Hematopoietic multipotent progenitor cell treated with erythropoietin and hydrocortisone succinate and interleukin-3 and kit ligand, for 4 days (in vitro differentiated cells): ENCODE data around the gene VPS26B.
"Not testable (repeated sequence)": the region's sequence is repeated elsewhere in the genome, so short reads cannot be mapped to it uniquely, and the experiment has no call there.

Experiments
- DNase-seq: peaks from one replicate; pipeline ENCODE4 v3.0.0-alpha.2; 2015

The VPS26B gene

DNA sequence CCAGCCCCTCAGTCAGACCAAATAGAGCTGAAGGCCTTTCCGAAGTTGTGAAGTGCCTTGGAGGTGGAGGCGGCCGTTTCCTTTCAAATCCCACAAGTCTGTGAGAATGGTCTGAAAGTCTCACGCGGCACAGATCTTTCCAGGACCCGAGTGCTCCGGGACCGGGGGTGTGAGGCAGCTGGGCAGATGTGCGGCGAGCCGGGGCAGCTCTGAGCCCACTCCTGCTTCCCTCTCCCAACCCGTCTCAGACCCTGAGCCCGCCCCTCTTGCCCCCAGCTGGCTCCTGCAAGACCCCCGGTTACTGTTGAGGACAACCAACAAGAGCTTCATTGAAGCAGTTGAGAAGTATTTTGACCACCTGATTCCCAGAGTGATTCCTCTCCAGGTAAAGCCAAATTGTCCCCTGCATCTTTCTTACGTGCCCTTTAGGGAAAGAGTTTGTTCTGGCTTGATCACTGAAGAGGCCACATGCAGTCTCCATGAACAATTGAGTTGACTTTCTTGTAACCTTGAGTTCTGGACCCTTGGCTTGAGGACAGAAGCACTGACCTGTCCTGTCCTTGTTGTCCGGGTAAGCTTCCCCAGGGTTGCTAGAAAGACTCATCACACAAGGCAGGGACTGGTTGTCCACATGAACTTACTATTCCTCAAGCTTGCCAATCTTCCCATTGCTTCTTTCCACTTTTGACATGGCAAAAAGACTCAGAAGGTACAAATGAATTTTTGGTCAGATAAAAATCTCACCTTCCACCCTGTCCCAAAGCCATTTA lies 59.2 kb downstream of the VPS26B start:
- no peak for DNase-seq

DNA sequence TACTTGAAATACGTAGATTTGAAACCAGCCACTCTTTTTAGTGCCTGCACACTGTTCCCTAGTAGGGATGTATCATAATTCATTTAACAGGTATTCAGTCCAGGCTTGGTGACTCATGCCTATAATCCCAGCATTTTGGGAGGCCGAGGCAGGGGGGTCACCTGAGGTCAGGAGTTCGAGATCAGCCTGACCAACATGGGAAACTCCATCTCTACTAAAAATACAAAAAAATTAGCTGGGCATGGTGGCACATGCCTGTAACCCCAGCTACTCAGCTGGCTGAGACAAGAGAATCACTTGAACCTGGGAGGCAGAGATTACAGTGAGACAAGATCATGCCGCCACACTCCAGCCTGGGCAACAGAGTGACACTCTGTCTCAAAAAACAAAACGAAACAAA lies 59.9 kb downstream of the VPS26B start:
- DNase-seq: not testable (repeated sequence)

DNA sequence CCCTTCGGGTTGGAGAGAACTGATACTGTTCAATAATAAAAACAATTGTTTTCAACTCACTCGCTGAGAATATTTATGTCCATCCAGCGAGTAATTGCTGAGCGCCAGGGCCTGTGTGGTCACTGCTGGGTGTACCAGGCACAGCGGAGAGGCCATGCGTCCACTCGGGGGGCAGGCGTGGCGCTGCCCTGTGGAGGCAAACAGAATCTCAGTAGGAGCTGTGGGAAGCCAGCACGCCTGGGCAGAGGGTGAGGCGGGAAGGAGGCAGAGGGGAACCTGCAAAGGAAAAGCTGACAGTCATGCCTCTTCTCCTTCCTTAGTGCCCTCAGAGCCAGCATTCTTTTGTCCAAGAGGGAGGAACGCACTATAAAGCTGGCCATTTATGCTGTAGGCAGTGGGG lies 63.1 kb downstream of the VPS26B start:
- DNase-seq: no peak

DNA sequence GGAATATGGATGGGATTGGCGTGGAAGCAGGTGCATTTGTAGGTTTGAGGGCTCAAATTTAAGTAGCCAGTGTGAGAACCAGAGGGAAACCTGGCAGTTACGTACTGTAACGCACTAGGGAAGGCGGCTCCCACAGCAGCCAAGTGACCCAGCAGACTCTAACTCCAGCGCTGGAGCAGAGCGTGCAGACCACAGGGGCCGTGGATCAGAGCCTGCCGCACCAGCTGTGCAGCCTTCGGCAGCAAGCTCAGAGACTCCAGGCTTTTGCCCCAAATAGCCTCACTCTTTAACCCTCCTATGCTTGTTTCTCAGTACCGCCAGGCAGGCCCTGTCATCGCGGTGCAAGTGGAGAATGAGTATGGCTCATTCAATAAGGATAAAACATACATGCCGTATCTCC lies 64.0 kb downstream of the VPS26B start:
- DNase-seq: no peak

DNA sequence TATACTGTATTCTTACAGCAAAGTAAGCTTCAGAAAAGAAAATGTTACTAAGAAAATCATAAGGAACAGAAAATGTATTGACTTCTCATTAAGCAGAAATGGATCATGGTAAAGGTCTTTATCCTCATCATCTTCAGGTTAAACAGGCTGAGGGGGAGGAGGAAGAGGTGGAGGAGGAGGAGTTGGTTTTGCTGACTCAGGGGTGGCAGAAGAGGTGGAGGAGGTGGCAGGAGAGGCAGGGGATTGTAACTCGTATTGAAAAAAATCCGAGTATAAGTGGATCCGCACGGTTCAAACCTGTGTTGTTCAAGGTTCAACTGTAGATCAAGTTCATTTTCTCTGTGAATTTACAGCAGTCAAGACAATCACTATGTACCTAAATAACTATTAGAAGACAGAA lies 64.7 kb downstream of the VPS26B start:
- DNase-seq: no peak

DNA sequence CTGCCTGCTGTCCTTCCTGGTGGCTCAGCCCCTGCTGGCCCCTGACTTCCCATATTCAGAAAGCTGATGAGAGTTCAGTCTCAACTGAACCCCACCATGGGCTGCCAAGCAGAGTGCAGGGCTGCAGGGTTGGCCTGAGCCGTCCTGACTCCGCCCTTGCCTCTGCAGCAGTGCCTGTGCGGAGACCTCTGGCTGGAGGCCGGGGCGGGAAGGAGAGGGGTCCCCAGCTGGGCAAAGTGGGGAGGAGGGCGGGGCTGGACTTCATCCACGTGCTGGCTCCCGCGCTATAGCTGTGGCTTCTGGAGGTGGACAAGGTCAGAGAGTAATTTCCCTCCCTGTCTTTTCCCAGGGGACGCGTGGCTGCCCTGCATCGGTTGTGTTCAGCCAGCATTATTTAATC lies 65.3 kb downstream of the VPS26B start:
- DNase-seq: no peak

DNA sequence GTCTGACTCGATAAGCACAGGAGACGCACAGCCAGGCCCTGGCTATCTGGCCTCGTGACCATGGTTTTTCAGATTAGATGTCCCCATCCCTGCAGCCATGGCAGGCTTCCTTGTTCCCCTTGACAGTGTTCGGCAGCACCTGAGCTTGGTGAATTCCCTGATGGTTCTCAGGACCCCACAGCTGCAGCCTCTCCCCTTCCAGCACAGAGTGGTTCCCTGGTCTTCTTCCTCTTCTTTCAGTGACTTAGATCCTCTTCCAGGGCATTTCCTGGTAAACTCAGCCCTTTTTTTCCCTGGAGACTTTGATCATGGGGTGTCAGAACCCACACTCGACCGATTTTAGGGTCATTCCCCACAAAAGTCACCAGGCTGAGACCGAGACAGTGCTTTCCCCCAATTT lies 66.2 kb downstream of the VPS26B start:
- no peak for DNase-seq

DNA sequence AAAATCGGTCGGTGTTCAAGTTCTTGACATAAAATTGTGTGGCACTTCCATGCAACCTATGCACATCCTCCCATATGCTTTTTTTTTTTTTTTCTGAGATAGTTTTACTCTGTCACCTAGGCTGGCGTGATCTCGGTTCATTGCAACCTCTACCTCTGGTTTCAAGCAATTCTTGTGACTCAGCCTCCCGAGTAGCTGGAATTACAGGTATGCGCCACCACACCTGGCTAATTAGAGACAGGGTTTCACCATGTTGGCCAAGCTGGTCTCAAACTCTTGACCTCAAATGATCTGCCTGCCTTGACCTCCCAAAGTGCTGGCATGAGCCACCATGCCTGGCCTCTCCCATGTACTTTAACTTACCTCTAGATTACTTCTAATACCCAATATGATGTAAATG lies 66.7 kb downstream of the VPS26B start:
- DNase-seq: no peak

DNA sequence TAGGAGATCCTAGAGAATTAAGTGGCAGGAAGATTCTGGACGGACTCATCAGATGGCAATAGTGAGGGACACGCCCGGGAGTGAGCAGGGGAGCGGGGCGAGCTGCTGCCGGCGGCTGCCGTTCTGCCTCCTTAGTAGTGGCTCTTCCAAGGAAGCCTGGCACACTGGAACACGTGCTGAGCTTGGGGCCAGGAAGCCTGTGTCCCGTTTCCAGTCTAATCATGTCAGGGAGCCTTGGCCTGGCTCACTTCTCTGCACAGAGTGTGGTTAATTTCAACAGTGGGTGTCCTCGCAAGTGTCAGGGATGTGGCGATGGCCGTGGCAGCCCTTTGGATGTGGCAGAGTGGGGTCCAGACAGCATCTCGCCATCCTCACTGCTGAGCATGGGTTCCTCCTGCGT lies 68.2 kb downstream of the VPS26B start:
- DNase-seq: no peak

DNA sequence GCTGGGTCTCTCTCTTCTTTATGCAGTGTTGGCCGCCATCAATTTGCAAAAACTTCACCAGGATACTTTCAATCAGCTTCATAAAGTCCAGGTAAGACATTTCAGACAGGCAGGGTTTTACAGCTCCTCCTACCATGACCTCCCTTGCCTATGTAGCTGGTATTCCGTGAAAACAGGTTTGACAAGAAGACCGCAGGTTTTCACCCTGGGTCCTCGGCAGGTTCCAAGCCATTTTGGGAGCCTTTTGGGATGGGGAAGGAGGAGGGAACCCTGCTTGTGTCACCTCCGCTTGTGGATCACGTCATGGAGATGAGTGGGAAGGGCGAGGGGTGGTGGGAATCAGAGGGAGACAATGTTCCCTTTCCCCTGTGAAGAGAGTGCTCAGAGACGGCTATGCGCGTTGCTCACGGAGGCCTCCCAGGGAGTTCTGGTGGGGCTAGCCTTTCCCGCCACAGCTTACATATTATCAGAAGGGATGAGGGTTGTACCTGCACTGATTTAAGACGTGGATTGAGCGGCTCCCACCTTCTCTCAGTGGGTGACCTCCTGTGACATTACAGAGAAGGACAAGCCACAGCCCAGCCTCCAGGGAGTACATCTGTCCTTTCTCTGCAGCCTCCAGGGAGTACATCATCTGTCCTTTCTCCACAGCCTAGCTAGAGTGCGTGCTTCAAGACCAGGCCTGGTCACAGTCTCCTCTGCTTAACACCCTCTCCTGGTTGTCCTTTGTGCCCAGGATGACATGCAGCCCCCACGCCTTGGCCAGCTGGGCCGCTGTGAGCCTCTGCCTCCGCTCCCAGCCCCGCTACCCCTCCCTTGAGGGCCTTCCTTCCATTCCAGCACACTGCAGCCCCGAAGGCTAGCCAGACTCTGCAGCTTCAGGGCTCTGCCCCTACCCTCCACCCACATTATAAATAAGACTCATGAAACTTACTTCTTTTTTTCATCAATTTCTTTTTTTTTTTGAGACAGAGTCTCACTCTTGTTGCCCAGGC lies 68.9 kb downstream of the VPS26B start:
- DNase-seq: no peak

DNA sequence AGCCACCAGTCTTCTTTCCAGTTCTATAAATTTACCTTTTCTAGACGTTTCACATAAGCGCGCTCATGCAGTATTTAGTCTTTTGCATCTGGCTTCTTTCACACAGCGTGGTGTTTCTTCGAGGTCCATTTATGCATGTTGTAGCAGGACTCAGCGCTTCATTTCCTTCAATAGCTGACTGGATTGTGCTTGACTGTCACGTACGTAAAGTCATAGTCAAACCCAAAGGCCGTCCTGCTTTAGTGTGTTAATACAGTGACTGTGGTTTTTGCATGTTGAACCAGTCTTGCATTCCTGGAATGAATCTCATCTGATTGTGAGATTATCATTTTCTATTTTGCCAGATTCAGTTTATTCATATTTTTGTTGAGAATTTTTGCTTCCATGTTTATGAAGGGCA lies 70.2 kb downstream of the VPS26B start:
- DNase-seq: no peak
